K562 (cell line): Measurements from ENCODE around the gene ZFP28. TPM values are rescaled to one million over a fixed set of nuclear protein-coding genes. Genes with fewer than 3 reads are reported as not detected.

Experiments
- ATAC-seq: fragments of 200-7000 bp; cut with Tn5 transposase; 3 replicates; pipeline ENCODE4 v1.9.1; 2020; ENCODE audit warnings: moderate library complexity
- BruUV-seq: library from RNA; stranded (reverse); fragments of 400-500 nt; replicated peaks from 2 replicates; lab custom pipeline; 2021; lab: Mats Ljungman, UMichigan
- CTCF ChIA-PET: fragments of 300-600 bp; formaldehyde crosslinking; extraction: SDS; loops from one replicate; lab custom pipeline; 2021; ENCODE audit warnings: low intra/inter-chr PET ratio; lab: Yijun Ruan, JAX
- POLR2A ChIA-PET: fragments of 300-600, 350-650 bp; sonication (Branson Sonifier 250); formaldehyde crosslinking; extraction: SDS; loops from one replicate; lab custom pipeline; 2021; ENCODE audit warnings: antibody characterized with exemption, inconsistent platforms; lab: Yijun Ruan, JAX
- DNase-seq, 4 experiments: peaks; one replicate each; pipeline versions ENCODE4 v3.0.0 to v3.0.0-alpha.2; 2011 to 2018; ENCODE audit warnings: low spot score in 3 of 4, mixed read lengths in 3 of 4; ENCODE audit errors: extremely low read depth in 1 of 4
- FAIRE-seq: peaks from 2 replicates; lab custom pipeline; 2011; peaks lifted over from hg19 to GRCh38; lab: Jason Lieb, UNC
- H2AFZ ChIP-seq: 2 replicates; pipeline ENCODE4 v1.6.0; 2011; ENCODE audit warnings: low read depth, low read length, control low read depth, inconsistent platforms
- H3K27ac ChIP-seq: fragments of 200-600 bp; 3 replicates; pipeline ENCODE4 v1.8.0; 2011; ENCODE audit warnings: low read depth, mild to moderate bottlenecking, control low read depth, inconsistent platforms, low read length, moderate library complexity, mixed read lengths; ENCODE audit errors: extremely low read depth
- H3K27me3 ChIP-seq, 2 experiments: fragments of 300-600 bp in 1 of 2; 2 replicates in 1 of 2; 3 replicates in 1 of 2; pipeline versions ENCODE4 v1.6.0 to v1.8.0; 2011; ENCODE audit warnings: inconsistent platforms in 2 of 2, low read length in 2 of 2, mild to moderate bottlenecking in 1 of 2, mixed read lengths in 1 of 2, moderate library complexity in 1 of 2; ENCODE audit not compliant: control insufficient read depth in 2 of 2, insufficient read depth in 2 of 2
- H3K36me3 ChIP-seq: fragments of 300-600 bp; 3 replicates; pipeline ENCODE4 v1.8.0; 2011; ENCODE audit warnings: mild to moderate bottlenecking, low read length, inconsistent platforms; ENCODE audit not compliant: control insufficient read depth, insufficient read depth
- H3K4me1 ChIP-seq, 2 experiments: fragments of 200-600 bp in 1 of 2; replicated peaks in 1 of 2; 2 replicates in 1 of 2; 3 replicates in 1 of 2; pipeline versions ENCODE4 v1.5.1 to v1.8.0; 2011; ENCODE audit warnings: inconsistent platforms in 2 of 2, low read length in 2 of 2, mild to moderate bottlenecking in 1 of 2, mixed read lengths in 1 of 2, moderate library complexity in 1 of 2; ENCODE audit not compliant: control insufficient read depth in 2 of 2, insufficient read depth in 2 of 2
- H3K4me2 ChIP-seq: 2 replicates; pipeline ENCODE4 v1.6.1; 2011; ENCODE audit warnings: low read length, control low read depth, inconsistent platforms, mixed read lengths; ENCODE audit not compliant: insufficient read depth
- H3K4me3 ChIP-seq: fragments of 200-600 bp; sonication (generic), shearing (Covaris generic); 2 replicates; pipeline ENCODE4 v1.5.1; 2016; ENCODE audit warnings: control low read depth, inconsistent platforms
- H3K79me2 ChIP-seq: fragments of 200-600 bp; 3 replicates; pipeline ENCODE4 v1.8.0; 2011; ENCODE audit warnings: low read length, inconsistent platforms; ENCODE audit not compliant: control insufficient read depth, insufficient read depth
- H3K9ac ChIP-seq, 2 experiments: 2 replicates each; pipeline versions ENCODE4 v1.6.0 to v1.6.1; 2011; ENCODE audit warnings: low read depth in 2 of 2, low read length in 2 of 2, control low read depth in 1 of 2, inconsistent platforms in 1 of 2, mild to moderate bottlenecking in 1 of 2, mixed read lengths in 1 of 2; ENCODE audit not compliant: insufficient read depth in 1 of 2
- H3K9me1 ChIP-seq: one replicate; pipeline ENCODE4 v1.6.0; 2011; ENCODE audit warnings: inconsistent platforms, mild to moderate bottlenecking, low read length, moderate library complexity; ENCODE audit not compliant: control insufficient read depth, insufficient read depth
- H3K9me3 ChIP-seq: replicated peaks from 2 replicates; pipeline ENCODE4 v1.5.1; 2011; ENCODE audit warnings: low read depth, low read length, inconsistent platforms; ENCODE audit not compliant: control insufficient read depth, insufficient read depth
- H4K20me1 ChIP-seq: replicated peaks from 2 replicates; pipeline ENCODE4 v1.6.1; 2011; ENCODE audit warnings: low read length, inconsistent platforms, mixed read lengths; ENCODE audit not compliant: control insufficient read depth, insufficient read depth
- AFF1 ChIP-seq, 2 experiments: fragments of 450-650 bp; IDR thresholded peaks; 2 replicates each; pipeline ENCODE4 v1.6.1; 2018; ENCODE audit warnings: mild to moderate bottlenecking in 2 of 2, low read depth in 1 of 2; ENCODE audit not compliant: partially characterized antibody in 2 of 2
- NRF1 ChIP-seq, 2 experiments: fragments of 450-650 bp; IDR thresholded peaks in 1 of 2; conservative IDR thresholded peaks in 1 of 2; 2 replicates each; pipeline ENCODE4 v1.6.1; 2014; ENCODE audit warnings: mild to moderate bottlenecking in 2 of 2
- SAP30 ChIP-seq: fragments of 200-600 bp; sonication (generic); IDR thresholded peaks from 2 replicates; pipeline ENCODE4 v1.6.1; 2012; ENCODE audit warnings: borderline replicate concordance, low read depth, mild to moderate bottlenecking, moderate library complexity, low read length, control low read depth, inconsistent platforms; ENCODE audit not compliant: insufficient read depth, poor library complexity, severe bottlenecking
- WGBS: fragments of 100-300 bp; shearing (Covaris generic); methylation state at CpG from one replicate; pipeline ENCODE4 v1.1.6; 2016; ENCODE audit warnings: low coverage, mixed read lengths; ENCODE audit not compliant: insufficient coverage; ENCODE audit errors: missing lambda C conversion rate; 5-methylcytosine and 5-hydroxymethylcytosine counted together
- in situ Hi-C: fragments of 300-500 bp; cut with MboI; formaldehyde crosslinking; loops from 4 replicates; pipeline ENCODE4 v1.15.0; 2018; ENCODE audit warnings: inconsistent platforms, mixed read lengths
- intact Hi-C: fragments of 100-400 bp; cut with micrococcal nuclease; formaldehyde crosslinking; loops from 2 replicates; pipeline ENCODE4 v1.14.2; 2022
- polyA plus RNA-seq, 8 experiments: library from polyadenylated mRNA; depleted of rRNA in 4 of 8; stranded (reverse) in 5 of 8; unstranded in 3 of 8; fragments of >200 nt; fragmentation: Nextera tagmentation in 2 of 8; fragmentation: Illumina TruSeq in 1 of 8; extraction: Ambion mirVana in 2 of 8; extraction: Trizol in 1 of 8; gene quantifications; 2 replicates each; pipeline versions ENCODE4 v1.2.1 to v1.2.3, GENCODE V29; 2011 to 2014; ENCODE audit warnings: inconsistent platforms in 1 of 8, missing spikeins in 1 of 8
- total RNA-seq, 7 experiments: library from RNA; depleted of rRNA in 6 of 7; stranded (reverse); fragments of >200 nt in 6 of 7; fragmentation: Illumina TruSeq in 2 of 7; extraction: Trizol in 2 of 7; gene quantifications; 2 replicates each; pipeline versions ENCODE4 v1.2.1 to v1.2.3, GENCODE V29; 2011 to 2021; ENCODE audit warnings: low replicate concordance in 1 of 7

The ZFP28 gene
- total and polyA plus RNA-seq, 9 of the 15 experiments (the other 6 are each of a cell fraction or from before 2014, with no cell fraction given) = 0.01 to 0.04 TPM; not detected in 7

GRCh38 chr19:56538254-56538760 lies 441 bp upstream of the ZFP28 start:
- no peak overlapping the region for H3K4me3 ChIP-seq
- in situ Hi-C loops = no loop called here
- no peak for DNase-seq
- H3K9ac ChIP-seq = no peak overlapping the region
- no peak for ATAC-seq
- ChIA-PET POLR2A (no interaction called here), CTCF (no interaction called here)
- no peak overlapping the region for H3K4me2 ChIP-seq
- H3K9me1 ChIP-seq = no peaks in the 10 kb centered on the region
- no peaks in the 10 kb centered on the region for H3K9me3 ChIP-seq
- H3K27me3 ChIP-seq = no peaks in the 10 kb centered on the region
- TF ChIP-seq SAP30 (no peak), NRF1 (conservative IDR thresholded peaks at IDR 0.05 in 1 of 2, IDR thresholded peaks at IDR 0.05 in 1 of 2) (peak; percentile 43 to 61; a peak in 3 of 4 replicates), AFF1 (IDR thresholded peaks at IDR 0.05; ENCODE audit: low read depth in 1 of 2, partially characterized antibody in 2 of 2) (peak in 1 of 2 experiments; percentile 44)
- WGBS = 27% methylated on average over 19 of the region's 46 CpGs
- BruUV-seq = no TSS peak
- H4K20me1 ChIP-seq = no peaks in the 10 kb centered on the region
- H2AFZ ChIP-seq = no peak overlapping the region
- FAIRE-seq = no peak
- no peaks in the 10 kb centered on the region for H3K36me3 ChIP-seq
- peaks cover 0 to 3% of the 10 kb centered on the region in 2 experiments; a peak in 1 of 5 replicates for H3K4me1 ChIP-seq
- H3K27ac ChIP-seq = no peak overlapping the region
- intact Hi-C loops = no loop called here
- H3K79me2 ChIP-seq = no peaks in the 10 kb centered on the region
